Endothelial cell of umbilical vein (primary cell): ENCODE results near the gene MYD88. TPM values are rescaled to one million over a fixed set of nuclear protein-coding genes. Genes with fewer than 3 reads are reported as not detected.

Experiments used
- BruUV-seq: library from RNA; stranded (reverse); fragments of 400-500 nt; replicated peaks from 2 replicates; lab custom pipeline; 2021; lab: Mats Ljungman, UMichigan
- CTCF ChIA-PET: fragments of 300-600, 350-600 bp; sonication (Branson Sonifier 250); formaldehyde crosslinking; loops from one replicate; lab custom pipeline; 2021; ENCODE audit warnings: antibody characterized with exemption, inconsistent platforms; lab: Charles Lee
- POLR2A ChIA-PET: fragments of 300-600, 350-600 bp; sonication (Branson Sonifier 250); formaldehyde crosslinking; loops from one replicate; lab custom pipeline; 2021; ENCODE audit warnings: antibody characterized with exemption, inconsistent platforms; lab: Charles Lee
- DNase-seq: peaks from one replicate; pipeline ENCODE4 v3.0.0-alpha.2; 2011; ENCODE audit warnings: low read depth, low spot score
- FAIRE-seq: peaks from 2 replicates; lab custom pipeline; 2011; peaks lifted over from hg19 to GRCh38; lab: Jason Lieb, UNC
- H2AFZ ChIP-seq: 2 replicates; pipeline ENCODE4 v1.6.0; 2012; ENCODE audit warnings: low read depth, low read length, control low read depth, inconsistent platforms
- H3K27ac ChIP-seq: 2 replicates; pipeline ENCODE4 v1.5.1; 2011; ENCODE audit warnings: low read depth, mild to moderate bottlenecking, control low read depth, low read length, moderate library complexity; ENCODE audit not compliant: insufficient read depth
- H3K27me3 ChIP-seq, 2 experiments: 2 replicates each; pipeline versions ENCODE4 v1.6.0 to v1.6.1; 2011; ENCODE audit warnings: low read length in 2 of 2, mixed read lengths in 1 of 2; ENCODE audit not compliant: control insufficient read depth in 2 of 2, insufficient read depth in 2 of 2
- H3K36me3 ChIP-seq, 2 experiments: 2 replicates in 1 of 2; 3 replicates in 1 of 2; pipeline ENCODE4 v1.5.1; 2011; ENCODE audit warnings: low read length in 2 of 2, mild to moderate bottlenecking in 1 of 2, moderate library complexity in 1 of 2; ENCODE audit not compliant: control insufficient read depth in 2 of 2, insufficient read depth in 2 of 2; ENCODE audit errors: extremely low read depth in 1 of 2
- H3K4me1 ChIP-seq: 3 replicates; pipeline ENCODE4 v1.5.1; 2011; ENCODE audit warnings: mild to moderate bottlenecking, low read length; ENCODE audit not compliant: control insufficient read depth, insufficient read depth; ENCODE audit errors: extremely low read depth
- H3K4me2 ChIP-seq: 2 replicates; pipeline ENCODE4 v1.6.1; 2011; ENCODE audit warnings: low read length, control low read depth, mixed read lengths; ENCODE audit not compliant: insufficient read depth
- H3K4me3 ChIP-seq, 3 experiments: fragments of 200-600 bp in 1 of 3; sonication (generic), shearing (Covaris generic) in 1 of 3; replicated peaks in 1 of 3; 2 replicates each; pipeline ENCODE4 v1.5.1; 2011 to 2016; ENCODE audit warnings: control low read depth in 3 of 3, low read length in 3 of 3, mild to moderate bottlenecking in 2 of 3, inconsistent platforms in 1 of 3, low read depth in 1 of 3, moderate library complexity in 1 of 3; ENCODE audit not compliant: insufficient read depth in 1 of 3
- H3K79me2 ChIP-seq: 2 replicates; pipeline ENCODE4 v1.6.0; 2012; ENCODE audit warnings: low read length, inconsistent platforms; ENCODE audit not compliant: control insufficient read depth, insufficient read depth
- H3K9ac ChIP-seq: replicated peaks from 2 replicates; pipeline ENCODE3; 2011; ENCODE audit warnings: low read length, control low read depth; ENCODE audit not compliant: insufficient read depth; ENCODE audit errors: extremely low read depth
- H3K9me1 ChIP-seq: replicated peaks from 3 replicates; pipeline ENCODE4 v1.6.0; 2011; ENCODE audit warnings: mild to moderate bottlenecking, low read length; ENCODE audit not compliant: control insufficient read depth, insufficient read depth; ENCODE audit errors: extremely low read depth
- H3K9me3 ChIP-seq: replicated peaks from 2 replicates; pipeline ENCODE4 v1.5.1; 2012; ENCODE audit warnings: low read length, inconsistent platforms; ENCODE audit not compliant: control insufficient read depth, insufficient read depth
- H4K20me1 ChIP-seq: replicated peaks from 2 replicates; pipeline ENCODE3; 2011; ENCODE audit warnings: mild to moderate bottlenecking, low read length; ENCODE audit not compliant: control insufficient read depth, insufficient read depth; ENCODE audit errors: extremely low read depth
- CTCF ChIP-seq, 2 donors: IDR thresholded peaks; 1 replicate in 1 of 2; 2 replicates in 1 of 2; pipeline ENCODE4 v1.5.1; 2011; ENCODE audit warnings: low read length in 2 of 2, mild to moderate bottlenecking in 2 of 2, moderate library complexity in 2 of 2, control low read depth in 1 of 2, inconsistent platforms in 1 of 2, low read depth in 1 of 2; ENCODE audit not compliant: insufficient read depth in 1 of 2; ENCODE audit errors: extremely low read depth in 1 of 2
- EZH2 ChIP-seq: IDR thresholded peaks from 2 replicates; pipeline ENCODE4 v1.6.1; 2012; ENCODE audit warnings: borderline replicate concordance, low read depth, mild to moderate bottlenecking, moderate library complexity, low read length, inconsistent platforms; ENCODE audit not compliant: severe bottlenecking
- FOS ChIP-seq: IDR thresholded peaks from 2 replicates; pipeline ENCODE4 v1.6.1; 2011; ENCODE audit warnings: mild to moderate bottlenecking, low read length, moderate library complexity, borderline replicate concordance; ENCODE audit not compliant: insufficient read depth
- GATA2 ChIP-seq: IDR thresholded peaks from 2 replicates; pipeline ENCODE4 v1.7.0; 2011; ENCODE audit warnings: low read depth, mild to moderate bottlenecking, moderate library complexity, mixed read lengths, low read length; ENCODE audit not compliant: insufficient read length, insufficient read depth
- JUN ChIP-seq: IDR thresholded peaks from 2 replicates; pipeline ENCODE4 v1.6.1; 2011; ENCODE audit warnings: borderline replicate concordance, low read depth; ENCODE audit not compliant: insufficient read length, insufficient read depth
- MAX ChIP-seq: IDR thresholded peaks from 2 replicates; pipeline ENCODE4 v1.6.1; 2011; ENCODE audit not compliant: insufficient read depth, insufficient read length
- MYC ChIP-seq: IDR thresholded peaks from one replicate; pipeline ENCODE4 v1.6.1; 2011; ENCODE audit warnings: mild to moderate bottlenecking, low read depth, low read length
- POLR2A ChIP-seq: IDR thresholded peaks from 2 replicates; pipeline ENCODE4 v1.6.1; 2012; ENCODE audit warnings: low read depth, mild to moderate bottlenecking, control low read depth, low read length
- POLR2AphosphoS5 ChIP-seq: IDR thresholded peaks from 2 replicates; pipeline ENCODE4 v1.6.1; 2012; ENCODE audit warnings: low read depth, mild to moderate bottlenecking, control low read depth, low read length, moderate library complexity; ENCODE audit not compliant: insufficient read depth
- dilution Hi-C: fragments of 300-500 bp; cut with MboI; formaldehyde crosslinking; loops from one replicate; pipeline ENCODE4 v1.15.0; 2019; ENCODE audit warnings: low sequenced_read_pairs; ENCODE audit not compliant: extremely low pct_ligation_motif_present
- intact Hi-C: fragments of 100-400 bp; cut with micrococcal nuclease; formaldehyde crosslinking; loops from one replicate; pipeline ENCODE4 v1.10.0; 2022
- polyA plus RNA-seq, 4 experiments: library from polyadenylated mRNA; depleted of rRNA in 3 of 4; stranded (reverse) in 3 of 4; unstranded in 1 of 4; fragments of >200 nt; gene quantifications; 2 replicates each; pipeline versions ENCODE4 v1.2.1 to v1.2.3, GENCODE V29; 2011 to 2012; ENCODE audit warnings: missing spikeins in 1 of 4
- total RNA-seq: library from RNA; stranded (reverse); gene quantifications from 2 replicates; pipeline ENCODE4 v1.2.3, GENCODE V29; 2021

MYD88 gene
- total and polyA plus RNA-seq, 2 donors (not counting 3 experiments of a cell fraction or from before 2014, with no cell fraction given): 35.1 to 55.0 TPM

GRCh38 chr3:38126121-38126892 lies 12.2 kb upstream of the MYD88 start:
- Histone ChIP-seq H4K20me1 (no peaks in the 10 kb centered on the region), H3K27ac (no peak overlapping the region), H3K4me1 (no peaks in the 10 kb centered on the region), H3K4me3 (no peak overlapping the region), H3K9me3 (no peaks in the 10 kb centered on the region), H3K4me2 (no peak overlapping the region), H3K9ac (no peak overlapping the region), H3K36me3 (peaks cover 20 to 52% of the 10 kb centered on the region in 2 experiments), H3K79me2 (no peaks in the 10 kb centered on the region), H3K27me3 (no peaks in the 10 kb centered on the region), H2AFZ (no peak overlapping the region), H3K9me1 (no peaks in the 10 kb centered on the region)
- ChIA-PET CTCF (no interaction called here), POLR2A (no interaction called here)
- intact Hi-C loops: no loop called here
- no TSS peak for BruUV-seq
- dilution Hi-C loops: no loop called here
- TF ChIP-seq JUN (no peak), EZH2 (no peak)
- DNase-seq (no peak), FAIRE-seq (no peak)

GRCh38 chr3:38127611-38128302 lies 10.7 kb upstream of the MYD88 start:
- BruUV-seq: no TSS peak
- Histone ChIP-seq H3K9ac (no peak overlapping the region), H3K4me3 (no peak overlapping the region), H3K9me1 (no peaks in the 10 kb centered on the region), H3K4me1 (no peaks in the 10 kb centered on the region), H3K36me3 (peaks cover 15 to 45% of the 10 kb centered on the region in 2 experiments), H4K20me1 (no peaks in the 10 kb centered on the region), H3K9me3 (no peaks in the 10 kb centered on the region), H2AFZ (no peak overlapping the region), H3K27ac (no peak overlapping the region), H3K4me2 (no peak overlapping the region), H3K79me2 (no peaks in the 10 kb centered on the region), H3K27me3 (no peaks in the 10 kb centered on the region)
- DNase-seq: no peak
- dilution Hi-C loops: no loop called here
- POLR2A ChIA-PET: no interaction called here
- intact Hi-C loops: no loop called here
- CTCF ChIA-PET: interaction anchor here (1.0 to 1.6 kb wide), 2 partner anchors 9 to 170 kb away, joined by 4 read pairs; no protein-coding TSS in a partner anchor
- no peak for FAIRE-seq
- TF ChIP-seq FOS (no peak), MYC (no peak), POLR2A (no peak), MAX (no peak), CTCF (IDR thresholded peaks at IDR 0.05; ENCODE audit: extremely low read depth in 1 of 2, insufficient read depth in 1 of 2, low read depth in 1 of 2, low read length in 2 of 2) (no peak), POLR2AphosphoS5 (no peak), JUN (no peak), GATA2 (no peak), EZH2 (no peak)
